Bone marrow (tissue), 2 donors: ENCODE data around the gene PPP1R9A.

ENCODE experiments used
- DNase-seq, 2 donors: peaks; one replicate each; lab custom pipeline; 2025; lab: John Stamatoyannopoulos, UW

The PPP1R9A gene

DNA sequence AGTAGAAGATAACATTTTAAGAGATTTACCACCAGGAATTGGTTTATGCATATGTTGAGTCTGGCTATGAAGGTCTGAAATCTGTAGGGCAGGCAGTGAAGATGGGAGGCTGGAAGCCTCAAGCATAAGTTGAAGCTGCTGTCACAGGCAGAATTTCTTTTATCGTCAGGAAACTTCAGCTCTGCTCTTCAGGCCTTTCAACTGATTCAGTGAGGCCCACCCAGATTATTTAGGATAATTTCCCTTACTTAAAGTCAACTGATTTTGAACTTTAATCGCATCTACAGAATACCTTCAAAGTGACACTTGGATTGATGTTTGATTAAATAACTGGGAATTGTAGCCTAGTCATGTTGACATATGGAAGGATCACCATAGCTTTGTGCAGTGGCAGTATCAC lies 190.5 kb downstream of the PPP1R9A start:
- no peak for DNase-seq

DNA sequence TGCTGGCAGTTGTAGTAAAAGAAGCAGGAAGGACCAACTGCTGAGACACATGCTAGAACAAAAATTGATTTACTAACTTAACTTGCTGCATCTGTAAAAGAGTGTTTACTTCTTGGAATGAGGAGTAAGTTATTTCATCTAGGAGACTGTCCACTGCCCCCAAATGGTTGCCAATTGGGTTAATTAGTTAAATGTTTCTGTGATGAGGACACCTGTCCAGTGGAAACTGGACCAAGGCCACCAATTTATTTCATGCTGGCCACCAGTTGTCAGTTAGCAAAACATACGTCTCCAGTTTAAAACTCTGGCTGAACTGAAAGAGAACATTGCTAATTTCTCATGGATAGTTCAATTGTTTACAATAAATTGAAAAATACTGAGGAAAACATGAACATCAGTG lies 191.7 kb downstream of the PPP1R9A start:
- DNase-seq, result no peak

DNA sequence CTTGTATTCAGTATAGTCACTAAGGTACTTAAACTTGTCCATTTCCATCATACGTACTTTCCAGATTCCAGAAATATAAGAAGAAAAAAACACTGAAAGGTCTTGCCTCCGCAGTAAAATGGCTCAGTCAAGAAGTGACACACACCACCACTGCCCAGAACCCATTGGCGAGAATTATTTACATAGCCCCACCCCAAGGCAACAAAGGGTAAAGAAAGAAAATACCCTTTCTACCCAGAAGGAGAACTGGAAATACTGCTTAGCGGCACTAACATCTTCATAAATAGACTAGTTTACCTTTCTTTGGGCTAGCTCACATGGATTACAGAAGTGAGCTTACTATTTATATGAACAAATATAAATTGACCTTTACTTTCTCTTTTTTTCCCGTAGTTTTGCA lies 194.0 kb downstream of the PPP1R9A start:
- DNase-seq, result no peak

- peak in 1 of 2 donors; percentile 3 for DNase-seq
These were observed 195.3 kb downstream of the PPP1R9A start for GRCh38 chr7:95102662-95103061.

- DNase-seq, result no peak
These were observed 197.3 kb downstream of the PPP1R9A start for GRCh38 chr7:95104739-95105138.

- DNase-seq, result no peak
These were observed 198.2 kb downstream of the PPP1R9A start for GRCh38 chr7:95105627-95106026.

DNA sequence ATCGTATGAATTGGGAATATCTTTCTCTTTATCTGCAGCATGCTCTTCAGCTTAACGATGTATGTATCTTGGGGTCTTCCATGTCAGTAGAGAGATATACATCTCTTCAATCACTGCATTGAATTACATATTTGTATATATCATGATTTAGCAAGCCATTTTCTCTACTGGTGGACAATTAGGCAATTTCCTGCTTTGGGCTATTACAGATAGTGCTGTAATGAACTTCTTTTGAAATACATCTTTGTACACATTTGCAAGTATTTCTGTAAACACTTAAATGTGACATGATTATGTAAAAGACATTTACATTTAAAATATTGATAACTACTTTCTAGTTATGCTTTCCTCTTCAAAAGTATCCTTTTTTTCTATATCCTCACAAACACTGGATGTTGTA lies 199.0 kb downstream of the PPP1R9A start:
- DNase-seq, result no peak

DNA sequence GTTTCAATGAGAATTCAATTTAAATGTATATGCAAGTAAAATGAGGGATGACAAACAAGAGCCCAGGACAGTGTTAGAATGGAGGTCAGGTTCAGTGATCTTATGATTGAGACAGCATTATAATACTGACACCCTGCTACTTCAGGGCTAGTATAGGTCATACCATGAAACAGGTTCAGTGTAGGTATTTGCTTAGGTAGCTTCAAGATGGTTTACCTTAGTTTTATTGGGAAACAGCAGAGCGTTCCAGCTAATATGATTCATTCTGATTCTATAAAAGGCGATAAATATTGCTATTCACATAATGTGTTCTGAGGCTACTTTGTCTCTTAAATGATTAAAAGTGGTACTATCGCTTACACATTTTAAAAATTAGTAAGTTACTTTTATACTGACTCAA lies 203.3 kb downstream of the PPP1R9A start:
- no peak for DNase-seq

- no peak for DNase-seq
These were observed 206.2 kb downstream of the PPP1R9A start for GRCh38 chr7:95113590-95113989.

GRCh38 chr7:95126053-95126709 lies 218.8 kb downstream of the PPP1R9A start:
- DNase-seq, result no peak

GRCh38 chr7:95132500-95132899 lies 225.1 kb downstream of the PPP1R9A start:
- DNase-seq, result no peak

DNA sequence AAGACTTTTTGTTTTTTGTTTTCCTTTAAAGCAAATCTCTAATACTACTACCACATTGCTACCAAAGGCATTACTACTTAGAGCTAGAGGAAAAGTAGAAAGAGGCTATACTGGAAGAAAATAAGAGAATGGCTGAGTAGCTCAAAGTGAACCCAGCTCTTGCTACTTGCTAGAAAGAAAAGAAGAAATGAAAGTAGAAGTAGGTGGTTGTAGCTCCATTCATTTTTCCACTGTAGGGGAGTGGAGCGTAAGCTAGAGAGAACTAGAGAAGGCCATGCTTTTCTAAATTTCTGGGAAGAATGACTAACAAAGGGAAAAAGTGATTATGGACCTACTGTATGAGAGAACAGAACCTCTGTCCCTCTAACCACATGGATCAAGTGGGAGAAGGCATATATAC lies 232.5 kb downstream of the PPP1R9A start:
- DNase-seq, result no peak

GRCh38 chr7:95141755-95142154 lies 234.4 kb downstream of the PPP1R9A start:
- DNase-seq, result no peak

DNA sequence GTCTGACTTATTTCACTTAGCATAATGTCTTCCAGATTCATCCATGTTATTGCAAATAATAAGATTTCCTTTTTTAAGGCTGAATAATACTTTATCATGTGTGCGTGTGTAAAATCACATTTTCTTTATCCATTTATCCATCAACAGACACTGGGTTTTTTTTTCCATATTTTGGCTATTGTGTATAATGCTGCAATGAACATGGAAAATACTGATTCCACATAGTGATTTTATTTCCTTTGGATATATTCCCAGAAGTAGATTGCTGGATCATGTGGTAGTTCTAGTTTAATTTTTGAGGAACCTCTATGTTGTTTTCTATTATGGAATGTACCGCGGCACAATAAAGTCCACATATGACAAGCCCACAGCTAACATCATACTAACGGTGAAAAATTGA lies 236.9 kb downstream of the PPP1R9A start:
- DNase-seq, result no peak

- DNase-seq, result no peak
These were observed 248.6 kb downstream of the PPP1R9A start for GRCh38 chr7:95155965-95156364.

DNA sequence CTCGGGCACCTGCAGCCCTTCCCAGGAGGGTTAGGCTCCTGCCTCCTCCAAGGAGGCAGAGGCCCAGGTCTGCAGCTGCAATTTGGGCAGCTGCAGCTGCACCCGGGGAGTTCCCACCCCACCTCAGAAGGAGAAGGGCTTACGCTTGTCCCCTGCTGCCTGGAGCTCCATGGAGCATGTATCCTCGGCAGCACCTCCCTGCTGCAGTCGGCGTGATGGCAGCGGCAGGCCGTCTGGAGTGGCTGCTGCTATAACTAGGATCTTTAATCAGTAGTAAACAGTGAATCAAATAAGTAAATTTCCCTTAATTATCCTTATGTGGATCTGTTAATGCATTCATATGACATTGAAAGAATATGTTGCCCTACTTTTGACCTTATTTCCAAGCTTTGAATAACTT lies 250.0 kb downstream of the PPP1R9A start:
- DNase-seq, result no peak

GRCh38 chr7:95169678-95170077 lies 262.3 kb downstream of the PPP1R9A start:
- no peak for DNase-seq

DNA sequence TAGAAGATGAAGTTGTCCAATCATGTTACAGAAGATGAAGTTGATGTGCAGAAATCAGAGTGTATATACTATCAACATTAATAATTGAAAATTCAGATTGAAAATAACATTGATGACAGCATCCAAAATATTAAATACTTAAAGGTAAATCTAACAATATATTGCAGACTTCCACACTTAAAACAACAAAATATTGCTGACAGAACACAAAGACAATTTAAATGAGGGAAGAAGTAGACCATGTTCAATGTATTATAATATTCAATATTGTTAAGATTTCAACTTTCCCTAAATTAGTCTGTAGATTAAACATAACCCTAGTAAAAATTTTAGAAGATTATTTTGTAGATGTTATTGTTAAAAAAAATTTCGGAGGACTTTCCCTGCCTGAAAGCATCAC lies 265.0 kb downstream of the PPP1R9A start:
- DNase-seq, result no peak

GRCh38 chr7:95190515-95190914 lies 283.1 kb downstream of the PPP1R9A start:
- DNase-seq, result no peak

- DNase-seq, result no peak
These were observed 284.4 kb downstream of the PPP1R9A start for GRCh38 chr7:95191795-95192194.

DNA sequence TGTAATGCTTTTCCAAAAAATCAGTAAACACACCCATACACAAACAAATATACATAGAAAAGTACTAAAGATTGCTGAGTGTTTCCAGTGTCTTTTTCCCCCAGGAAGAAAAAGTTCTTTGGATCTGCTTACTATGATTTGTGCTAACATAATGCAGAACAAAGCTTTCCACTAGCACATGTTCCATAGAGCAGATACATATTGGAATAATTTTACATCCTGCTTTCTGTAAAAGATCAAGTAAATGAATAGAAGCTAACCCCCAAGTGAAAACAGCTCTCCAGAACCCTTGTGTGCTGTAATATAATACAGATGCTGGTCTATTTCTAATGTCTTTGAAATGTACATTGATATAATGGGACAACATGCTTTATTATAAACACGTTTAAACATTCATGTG lies 291.5 kb downstream of the PPP1R9A start:
- DNase-seq, result no peak

- DNase-seq, result peak in 1 of 2 donors; percentile 10
These were observed 292.6 kb downstream of the PPP1R9A start for GRCh38 chr7:95199779-95200558.

- DNase-seq, result no peak
These were observed 293.3 kb downstream of the PPP1R9A start for GRCh38 chr7:95200741-95201140.

GRCh38 chr7:95201727-95202126 lies 294.3 kb downstream of the PPP1R9A start:
- DNase-seq, result no peak
